Breast epithelium (tissue), 4 donors: Measurements from ENCODE around the gene ANAPC2. TPM values are rescaled to one million over a fixed set of nuclear protein-coding genes. Genes with fewer than 3 reads are reported as not detected.
A peak's percentile ranks its signal among the peaks of the same experiment; 100 is the strongest.

Source experiments
- DNase-seq, 2 donors: peaks; one replicate each; pipeline ENCODE4 v3.0.0-alpha.2; 2019; ENCODE audit warnings: low spot score in 2 of 2
- H3K27ac ChIP-seq, 2 donors: fragments of 200-600 bp; sonication (generic) in 1 of 2; one replicate each; pipeline ENCODE4 v1.5.1; 2016 to 2019; ENCODE audit warnings: mild to moderate bottlenecking in 1 of 2
- H3K27me3 ChIP-seq, 2 donors: fragments of 200-600 bp; sonication (generic) in 1 of 2; one replicate each; pipeline versions ENCODE4 v1.5.1 to v1.6.0; 2017 to 2019; ENCODE audit warnings: control low read depth in 1 of 2, mild to moderate bottlenecking in 1 of 2
- H3K36me3 ChIP-seq: fragments of 200-600 bp; one replicate; pipeline ENCODE4 v1.5.1; 2019
- H3K4me1 ChIP-seq, 2 donors: fragments of 200-600 bp; sonication (generic); one replicate each; pipeline ENCODE4 v1.5.1; 2016 to 2019; ENCODE audit warnings: control low read depth in 1 of 2
- H3K4me3 ChIP-seq, 3 donors: fragments of 200-600 bp; sonication (generic); 1 replicate in 2 of 3; 2 replicates in 1 of 3; pipeline ENCODE4 v1.5.1; 2016 to 2019; ENCODE audit warnings: mild to moderate bottlenecking in 3 of 3, moderate library complexity in 2 of 3
- H3K9me3 ChIP-seq, 2 donors: fragments of 200-600 bp; sonication (generic) in 1 of 2; one replicate each; pipeline ENCODE4 v1.5.1; 2016 to 2019; ENCODE audit warnings: control low read depth in 1 of 2
- CTCF ChIP-seq, 3 donors: fragments of 450-650 bp; IDR thresholded peaks; one replicate each; pipeline ENCODE4 v1.5.1; 2016 to 2017; ENCODE audit warnings: antibody characterized with exemption in 3 of 3, mild to moderate bottlenecking in 3 of 3, moderate library complexity in 3 of 3
- POLR2A ChIP-seq: fragments of 450-650 bp; IDR thresholded peaks from one replicate; pipeline ENCODE4 v1.6.1; 2016; ENCODE audit warnings: antibody characterized with exemption, mild to moderate bottlenecking, moderate library complexity
- POLR2AphosphoS5 ChIP-seq, 3 donors: sonication (generic); formaldehyde crosslinking; IDR thresholded peaks; one replicate each; pipeline ENCODE4 v1.6.1; 2017; ENCODE audit warnings: antibody characterized with exemption in 3 of 3
- intact Hi-C: fragments of 100-400 bp; cut with DNase I; formaldehyde crosslinking; loops from one replicate; pipeline ENCODE4 v1.15.1; 2023; ENCODE audit warnings: low total_unique reads
- total RNA-seq, 3 donors: library from RNA; depleted of rRNA; stranded (reverse); fragments of >200 nt; gene quantifications; one replicate each; pipeline ENCODE4 v1.1.0, GENCODE V29; 2016

Gene ANAPC2
- total RNA-seq, 3 donors from 2014 or later: 32.0 to 35.7 (median 32.9) TPM

GRCh38 chr9:137134191-137134590, 54.2 kb downstream of the ANAPC2 start:
- Histone ChIP-seq H3K27me3 (peaks cover 3 to 37% of the 10 kb centered on the region in 2 donors), H3K4me1 (no peaks in the 10 kb centered on the region), H3K27ac (no peak overlapping the region), H3K36me3 (no peaks in the 10 kb centered on the region), H3K9me3 (peaks cover 0 to 11% of the 10 kb centered on the region in 2 donors), H3K4me3 (no peak overlapping the region)
- intact Hi-C loops: loop anchor here (5.0 kb wide), 1 partner anchor 93 kb away; the partner anchor contains the start of genes CYSRT1 and RNF224
- no peak for TF ChIP-seq CTCF (IDR thresholded peaks at IDR 0.05)
- TF ChIP-seq POLR2A: no peak
- TF ChIP-seq POLR2AphosphoS5 (IDR thresholded peaks at IDR 0.05): no peak
- no peak for DNase-seq

GRCh38 chr9:137130176-137130755, 58.1 kb downstream of the ANAPC2 start:
- intact Hi-C loops: loop anchor here (5.0 kb wide), 1 partner anchor 97 kb away; the partner anchor contains the start of genes CYSRT1 and RNF224
- Histone ChIP-seq H3K27ac (peak overlapping the region; percentile 73 to 75), H3K27me3 (no peaks in the 10 kb centered on the region), H3K36me3 (no peaks in the 10 kb centered on the region), H3K4me3 (peak overlapping the region; percentile 63 to 82 (median 80)), H3K4me1 (peaks cover 0 to 13% of the 10 kb centered on the region in 2 donors), H3K9me3 (peaks cover 0 to 11% of the 10 kb centered on the region in 2 donors)
- no peak for DNase-seq
- TF ChIP-seq POLR2A: no peak
- TF ChIP-seq CTCF (IDR thresholded peaks at IDR 0.05): no peak
- TF ChIP-seq POLR2AphosphoS5 (IDR thresholded peaks at IDR 0.05): no peak

- no peak for TF ChIP-seq POLR2A
- no peak for TF ChIP-seq CTCF (IDR thresholded peaks at IDR 0.05)
- peak; percentile 11 to 60 (median 44) for TF ChIP-seq POLR2AphosphoS5 (IDR thresholded peaks at IDR 0.05)
- Histone ChIP-seq H3K36me3 (no peaks in the 10 kb centered on the region), H3K9me3 (peaks cover 0 to 11% of the 10 kb centered on the region in 2 donors), H3K27me3 (no peaks in the 10 kb centered on the region), H3K4me1 (peaks cover 0 to 13% of the 10 kb centered on the region in 2 donors), H3K27ac (peak overlapping the region; percentile 73 to 75), H3K4me3 (peak overlapping the region; percentile 63 to 82 (median 80))
- peak; percentile 76 to 80 for DNase-seq
- intact Hi-C loops: loop anchor here (5.0 kb wide), 1 partner anchor 98 kb away; the partner anchor contains the start of genes CYSRT1 and RNF224
Observed at GRCh38 chr9:137129456-137130175, 58.7 kb downstream of the ANAPC2 start.

- TF ChIP-seq POLR2A (no peak), POLR2AphosphoS5 (IDR thresholded peaks at IDR 0.05) (no peak), CTCF (IDR thresholded peaks at IDR 0.05) (no peak)
- Histone ChIP-seq H3K36me3 (no peaks in the 10 kb centered on the region), H3K27me3 (no peaks in the 10 kb centered on the region), H3K9me3 (peaks cover 0 to 11% of the 10 kb centered on the region in 2 donors), H3K4me3 (peak overlapping the region; percentile 63 to 82 (median 80)), H3K4me1 (peaks cover 0 to 13% of the 10 kb centered on the region in 2 donors), H3K27ac (peak overlapping the region; percentile 73 to 75)
- no peak for DNase-seq
- intact Hi-C loops: no loop called here
Observed at GRCh38 chr9:137128862-137129455, 59.4 kb downstream of the ANAPC2 start.
